ENCODE results near the gene VAMP2. TPM values are rescaled to one million over a fixed set of nuclear protein-coding genes. Genes with fewer than 3 reads are reported as not detected.

Gene VAMP2
- total and polyA plus RNA-seq, 9 of the 15 experiments (the other 6 are each of a cell fraction or from before 2014, with no cell fraction given), result 2.3 to 31.8 (median 6.0) TPM

DNA sequence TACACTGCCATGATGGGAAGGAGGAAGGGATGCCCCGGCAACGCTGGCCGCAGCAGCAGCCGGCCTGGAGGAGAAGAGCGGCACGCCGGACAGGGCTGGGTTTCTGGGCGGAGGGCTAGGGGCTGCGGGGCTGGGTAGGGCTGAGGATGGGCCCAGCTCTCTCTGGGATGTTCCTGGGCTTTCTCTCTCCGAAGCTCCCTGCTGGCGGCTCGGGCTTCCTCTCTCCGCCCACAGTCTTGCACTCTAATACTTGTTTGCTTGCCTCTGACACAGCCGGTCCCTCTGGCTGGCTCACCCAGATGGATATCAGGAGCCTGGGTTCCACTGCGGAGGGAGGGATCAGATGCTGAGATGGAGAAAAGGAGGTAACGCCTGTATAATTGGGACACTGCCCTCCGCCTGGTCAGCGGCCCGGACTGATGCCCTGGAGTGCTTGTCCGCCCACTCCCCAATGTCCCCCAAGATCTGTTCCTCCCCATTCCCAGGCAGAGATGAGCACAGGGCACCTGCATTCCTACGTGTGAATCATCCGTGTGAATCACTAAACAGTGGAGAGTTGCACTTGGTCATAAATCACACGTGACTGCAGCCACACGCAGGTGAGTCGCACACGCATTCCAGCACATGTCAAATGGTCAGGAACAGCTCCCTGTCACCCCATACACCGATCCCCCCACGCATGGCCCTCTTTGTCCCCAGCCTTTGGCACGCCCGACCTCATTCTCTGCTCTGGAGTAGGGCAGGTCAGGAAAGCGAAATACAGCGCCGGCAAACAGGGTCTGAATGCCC is 44.6 kb downstream of the VAMP2 start, which contains the start of gene ALOXE3:
TSS of gene ALOXE3 (minus strand) at position 535 of the 789 bp plus-strand sequence. CDS start at position 11, 524 bp downstream.
- Histone ChIP-seq H3K9me3 (replicated peaks; ENCODE audit: control insufficient read depth, insufficient read depth, low read depth, low read length) (no peaks in the 10 kb centered on the region), H2AFZ (ENCODE audit: low read depth, low read length) (peak within 1 kb of the TSS; percentile 84), H3K4me3 (peak within 1 kb of the TSS; percentile 65), H3K4me1 (replicated peaks in 1 of 2; ENCODE audit: control insufficient read depth in 2 of 2, insufficient read depth in 2 of 2, low read length in 2 of 2) (peaks cover 17 to 35% of the 10 kb centered on the region in 2 experiments), H3K27me3 (ENCODE audit: control insufficient read depth in 2 of 2, insufficient read depth in 2 of 2, low read length in 2 of 2) (peaks cover 14 to 41% of the 10 kb centered on the region in 2 experiments), H4K20me1 (replicated peaks; ENCODE audit: control insufficient read depth, insufficient read depth, low read length) (peaks cover 8% of the 10 kb centered on the region; the same call in 1 of the 2 replicates), H3K9me1 (ENCODE audit: control insufficient read depth, insufficient read depth, low read length) (no peaks in the 10 kb centered on the region), H3K27ac (ENCODE audit: extremely low read depth, low read depth, low read length) (peak within 1 kb of the TSS; percentile 63; the same call in 2 of the 3 replicates), H3K4me2 (ENCODE audit: insufficient read depth, low read length) (peak within 1 kb of the TSS; percentile 98), H3K36me3 (ENCODE audit: control insufficient read depth, insufficient read depth, low read length) (no peaks in the 10 kb centered on the region), H3K79me2 (ENCODE audit: control insufficient read depth, insufficient read depth, low read length) (no peaks in the 10 kb centered on the region), H3K9ac (ENCODE audit: insufficient read depth in 1 of 2, low read depth in 2 of 2, low read length in 2 of 2) (peak within 1 kb of the TSS; percentile 55 to 83)
- in situ Hi-C loops (cut with MboI) (no loop called here), intact Hi-C loops (cut with micrococcal nuclease) (loop anchor here (2.0 kb wide), 2 partner anchors 37 to 57 kb away; no protein-coding TSS in a partner anchor)
- WGBS (ENCODE audit: insufficient coverage, low coverage, missing lambda C conversion rate), result 5% methylated on average over 26 of the region's 33 CpGs
- no peak; the same call in 2 of the 3 replicates for ATAC-seq
- peak in 3 of 4 experiments; percentile 21 to 41 (median 31) for DNase-seq (ENCODE audit: extremely low read depth in 1 of 4, low spot score in 3 of 4)
- CTCF ChIA-PET (ENCODE audit: low intra/inter-chr PET ratio), result interaction anchor here (0.6 to 2.4 kb wide), 2 partner anchors 38 to 180 kb away, joined by 3 to 9 read pairs; no protein-coding TSS in a partner anchor
- no peak for FAIRE-seq
- BruUV-seq (replicated peaks), result no TSS peak
- POLR2A ChIA-PET, result interaction anchor here (1.6 kb wide), 1 partner anchor 55 kb away, joined by 6 read pairs; no protein-coding TSS in a partner anchor
- TF ChIP-seq ZBTB17 (CRISPR knock-in tag; IDR thresholded peaks at IDR 0.05), result no peak
- TF ChIP-seq, protein P1, sequence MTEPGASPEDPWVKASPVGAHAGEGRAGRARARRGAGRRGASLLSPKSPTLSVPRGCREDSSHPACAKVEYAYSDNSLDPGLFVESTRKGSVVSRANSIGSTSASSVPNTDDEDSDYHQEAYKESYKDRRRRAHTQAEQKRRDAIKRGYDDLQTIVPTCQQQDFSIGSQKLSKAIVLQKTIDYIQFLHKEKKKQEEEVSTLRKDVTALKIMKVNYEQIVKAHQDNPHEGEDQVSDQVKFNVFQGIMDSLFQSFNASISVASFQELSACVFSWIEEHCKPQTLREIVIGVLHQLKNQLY (CRISPR knock-in tag; conservative IDR thresholded peaks at IDR 0.05), result no peak
- TF ChIP-seq ZNF507 (tag; conservative IDR thresholded peaks at IDR 0.05), result no peak
- TF ChIP-seq CTBP1 (IDR thresholded peaks at IDR 0.05; ENCODE audit: borderline replicate concordance), result peak; percentile 49; the same call in 1 of the 2 replicates
- peak; percentile 65 for TF ChIP-seq MEIS2 (IDR thresholded peaks at IDR 0.05; ENCODE audit: partially characterized antibody)
- peak; percentile 22; the same call in 1 of the 2 replicates for TF ChIP-seq ARID1B (IDR thresholded peaks at IDR 0.05)
- no peak for TF ChIP-seq JUND (IDR thresholded peaks at IDR 0.05; ENCODE audit: borderline replicate concordance, low read depth, low read length)
- TF ChIP-seq JUND (tag; IDR thresholded peaks at IDR 0.05; ENCODE audit: borderline replicate concordance, low read depth, low read length), result 0 out of 3 replicates have a peak, but pooled peaks have one; percentile 32
- peak; percentile 70 for TF ChIP-seq ZEB2 (IDR thresholded peaks at IDR 0.05)
- TF ChIP-seq, protein P2, sequence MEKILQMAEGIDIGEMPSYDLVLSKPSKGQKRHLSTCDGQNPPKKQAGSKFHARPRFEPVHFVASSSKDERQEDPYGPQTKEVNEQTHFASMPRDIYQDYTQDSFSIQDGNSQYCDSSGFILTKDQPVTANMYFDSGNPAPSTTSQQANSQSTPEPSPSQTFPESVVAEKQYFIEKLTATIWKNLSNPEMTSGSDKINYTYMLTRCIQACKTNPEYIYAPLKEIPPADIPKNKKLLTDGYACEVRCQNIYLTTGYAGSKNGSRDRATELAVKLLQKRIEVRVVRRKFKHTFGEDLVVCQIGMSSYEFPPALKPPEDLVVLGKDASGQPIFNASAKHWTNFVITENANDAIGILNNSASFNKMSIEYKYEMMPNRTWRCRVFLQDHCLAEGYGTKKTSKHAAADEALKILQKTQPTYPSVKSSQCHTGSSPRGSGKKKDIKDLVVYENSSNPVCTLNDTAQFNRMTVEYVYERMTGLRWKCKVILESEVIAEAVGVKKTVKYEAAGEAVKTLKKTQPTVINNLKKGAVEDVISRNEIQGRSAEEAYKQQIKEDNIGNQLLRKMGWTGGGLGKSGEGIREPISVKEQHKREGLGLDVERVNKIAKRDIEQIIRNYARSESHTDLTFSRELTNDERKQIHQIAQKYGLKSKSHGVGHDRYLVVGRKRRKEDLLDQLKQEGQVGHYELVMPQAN (IDR thresholded peaks at IDR 0.05; ENCODE audit: borderline replicate concordance), result peak; percentile 30; the same call in 1 of the 2 replicates
- TF ChIP-seq FOSL1 (tag; conservative IDR thresholded peaks at IDR 0.05), result peak; percentile 75
- TF ChIP-seq EGR1 (conservative IDR thresholded peaks at IDR 0.05), result 0 out of 2 replicates have a peak, but pooled peaks have one; percentile 30
- TF ChIP-seq PKNOX1 (IDR thresholded peaks at IDR 0.05), result peak; percentile 56
- 0 out of 2 replicates have a peak, but pooled peaks have one; percentile 20 for TF ChIP-seq SMARCE1 (IDR thresholded peaks at IDR 0.05)
- peak in 1 of 2 experiments; percentile 34; a peak in 1 of 4 replicates for TF ChIP-seq MNT (conservative IDR thresholded peaks at IDR 0.05)
